GM12801 (cell line): ENCODE measurements around the gene CPEB4.

Source experiments
- TF ChIP-seq, protein P1 (sequence below): IDR thresholded peaks from one replicate; pipeline ENCODE4 v1.5.1; 2011; ENCODE audit warnings: control low read depth; ENCODE audit not compliant: insufficient read length; ENCODE audit errors: extremely low read depth

Gene CPEB4

DNA sequence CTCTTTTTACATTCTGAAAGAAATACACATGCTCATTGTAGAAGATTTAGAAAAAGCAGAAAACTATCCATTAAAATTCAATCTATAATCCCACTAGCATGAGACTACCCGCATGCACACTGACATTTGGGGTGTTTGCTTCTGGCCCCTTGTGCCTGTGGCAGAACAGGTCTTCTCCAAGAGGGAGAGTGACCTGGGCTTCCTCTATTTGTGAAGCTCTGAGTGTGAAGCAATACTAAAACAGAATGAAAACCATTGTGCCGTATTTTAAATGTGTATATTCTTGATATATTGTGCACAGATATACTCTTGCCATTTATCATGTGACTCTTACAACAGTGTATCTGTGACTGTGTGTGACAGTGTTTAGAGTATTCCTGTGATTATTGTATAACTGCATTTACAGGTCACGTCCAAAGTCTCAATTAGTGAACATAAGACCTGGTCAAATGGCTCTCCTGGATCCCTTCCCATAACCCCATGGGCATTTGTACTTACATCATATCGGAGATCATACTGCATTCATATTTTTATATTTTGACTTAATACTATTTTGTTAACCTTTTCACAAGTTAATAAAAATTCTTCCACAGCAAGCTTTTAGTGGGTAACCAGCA is 14.7 kb upstream of the CPEB4 start:
- TF ChIP-seq, protein P1, sequence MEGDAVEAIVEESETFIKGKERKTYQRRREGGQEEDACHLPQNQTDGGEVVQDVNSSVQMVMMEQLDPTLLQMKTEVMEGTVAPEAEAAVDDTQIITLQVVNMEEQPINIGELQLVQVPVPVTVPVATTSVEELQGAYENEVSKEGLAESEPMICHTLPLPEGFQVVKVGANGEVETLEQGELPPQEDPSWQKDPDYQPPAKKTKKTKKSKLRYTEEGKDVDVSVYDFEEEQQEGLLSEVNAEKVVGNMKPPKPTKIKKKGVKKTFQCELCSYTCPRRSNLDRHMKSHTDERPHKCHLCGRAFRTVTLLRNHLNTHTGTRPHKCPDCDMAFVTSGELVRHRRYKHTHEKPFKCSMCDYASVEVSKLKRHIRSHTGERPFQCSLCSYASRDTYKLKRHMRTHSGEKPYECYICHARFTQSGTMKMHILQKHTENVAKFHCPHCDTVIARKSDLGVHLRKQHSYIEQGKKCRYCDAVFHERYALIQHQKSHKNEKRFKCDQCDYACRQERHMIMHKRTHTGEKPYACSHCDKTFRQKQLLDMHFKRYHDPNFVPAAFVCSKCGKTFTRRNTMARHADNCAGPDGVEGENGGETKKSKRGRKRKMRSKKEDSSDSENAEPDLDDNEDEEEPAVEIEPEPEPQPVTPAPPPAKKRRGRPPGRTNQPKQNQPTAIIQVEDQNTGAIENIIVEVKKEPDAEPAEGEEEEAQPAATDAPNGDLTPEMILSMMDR = no peak

GRCh38 chr5:173875189-173875588 is 13.0 kb upstream of the CPEB4 start:
- TF ChIP-seq, protein P1 = no peak

DNA sequence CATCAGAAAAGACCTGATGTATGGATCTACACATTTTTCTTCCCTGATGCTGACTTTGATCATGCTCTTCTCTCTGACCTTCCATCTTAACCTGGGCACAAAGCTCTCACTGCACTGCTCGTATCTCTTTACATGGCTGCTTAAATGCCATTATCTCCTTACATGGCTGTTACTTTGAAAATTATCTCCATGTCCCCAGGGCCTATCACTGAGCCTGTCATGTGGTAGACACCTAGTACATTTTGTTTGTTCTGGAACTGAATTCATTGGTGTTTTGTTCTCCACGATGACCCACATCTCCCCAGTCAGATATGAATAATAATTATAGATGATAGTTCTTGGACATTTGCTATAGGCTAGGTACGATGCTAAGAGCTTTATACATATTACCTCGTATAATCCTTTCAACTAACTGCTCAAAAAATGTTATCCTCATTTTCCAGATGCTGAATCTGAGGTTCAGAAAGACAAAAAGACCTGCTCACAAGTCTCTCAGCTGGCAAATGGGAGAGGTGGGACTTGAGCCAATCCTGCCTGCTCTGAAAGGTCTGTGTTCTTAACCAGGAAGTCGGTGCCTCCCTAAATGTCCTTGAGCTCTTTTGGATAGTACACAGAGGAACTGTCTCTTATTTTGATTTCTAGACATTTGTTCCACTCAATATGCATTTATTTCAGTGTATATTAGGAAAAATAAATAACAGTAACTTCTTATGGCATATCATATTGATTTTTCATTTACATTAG is 9.8 kb upstream of the CPEB4 start:
- TF ChIP-seq, protein P1 = no peak

- TF ChIP-seq, protein P1 = no peak
Measured at GRCh38 chr5:173880306-173880985, 7.7 kb upstream of the CPEB4 start.

DNA sequence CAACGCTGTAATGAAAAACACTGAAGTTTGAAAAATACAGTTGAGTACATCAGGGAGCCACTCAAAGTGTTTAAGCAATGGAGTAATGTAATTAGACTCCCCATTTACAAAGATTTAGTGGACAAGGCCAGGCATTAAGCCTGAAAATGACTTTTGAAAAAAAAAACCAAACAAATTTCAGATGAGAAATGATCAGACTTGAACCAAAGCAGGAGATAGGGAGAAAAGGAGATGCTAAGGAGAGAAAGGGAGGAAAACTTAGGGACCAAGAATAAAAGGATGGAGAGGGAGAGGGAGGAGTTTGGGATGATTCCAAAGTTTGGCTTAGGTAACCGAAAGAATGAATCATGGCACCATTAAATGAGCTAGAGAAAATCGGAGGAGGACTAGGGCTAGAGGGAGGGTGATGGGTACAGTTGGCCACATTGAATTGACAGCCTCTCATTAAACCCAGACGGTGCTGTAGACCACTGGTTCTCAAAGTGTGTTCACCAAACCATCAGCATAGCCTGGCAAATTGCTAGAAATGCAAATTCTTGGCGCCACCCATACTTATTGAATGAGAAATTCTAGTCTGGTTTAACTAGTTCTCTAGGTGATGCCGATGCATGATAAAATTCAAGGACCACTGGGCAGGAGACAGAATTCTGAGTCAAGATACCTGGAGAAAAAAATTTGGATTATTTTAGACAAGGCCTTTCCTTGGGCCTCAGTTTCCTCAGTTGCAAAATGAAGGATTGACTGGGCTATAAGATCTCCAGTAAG is 6.2 kb upstream of the CPEB4 start:
- TF ChIP-seq, protein P1 = no peak

DNA sequence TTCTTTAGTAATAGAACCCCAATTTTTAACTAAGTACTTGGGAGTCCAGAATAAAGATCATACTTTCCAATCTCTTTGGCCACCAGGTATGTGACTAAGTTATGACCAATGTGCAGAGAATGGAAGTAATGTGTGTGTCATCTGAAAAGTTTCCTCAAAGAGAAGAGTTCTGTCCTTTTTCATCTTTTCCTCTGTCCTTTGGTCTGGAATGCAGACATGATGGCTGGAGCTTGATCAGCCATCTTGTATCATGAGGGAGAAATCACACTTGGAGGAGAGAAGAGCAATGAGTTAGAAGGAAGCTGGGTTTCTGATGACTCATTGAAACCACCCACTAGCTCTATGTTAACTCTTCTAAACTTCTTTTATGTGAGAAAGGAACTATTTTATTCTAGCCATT is 5.5 kb upstream of the CPEB4 start:
- TF ChIP-seq, protein P1 = no peak
